Measurements from ENCODE around the gene DHX38. TPM values are rescaled to one million over a fixed set of nuclear protein-coding genes. Genes with fewer than 3 reads are reported as not detected.

Gene DHX38
- total RNA-seq, 4 donors from 2014 or later, result 27.6 to 54.4 (median 43.4) TPM

DNA sequence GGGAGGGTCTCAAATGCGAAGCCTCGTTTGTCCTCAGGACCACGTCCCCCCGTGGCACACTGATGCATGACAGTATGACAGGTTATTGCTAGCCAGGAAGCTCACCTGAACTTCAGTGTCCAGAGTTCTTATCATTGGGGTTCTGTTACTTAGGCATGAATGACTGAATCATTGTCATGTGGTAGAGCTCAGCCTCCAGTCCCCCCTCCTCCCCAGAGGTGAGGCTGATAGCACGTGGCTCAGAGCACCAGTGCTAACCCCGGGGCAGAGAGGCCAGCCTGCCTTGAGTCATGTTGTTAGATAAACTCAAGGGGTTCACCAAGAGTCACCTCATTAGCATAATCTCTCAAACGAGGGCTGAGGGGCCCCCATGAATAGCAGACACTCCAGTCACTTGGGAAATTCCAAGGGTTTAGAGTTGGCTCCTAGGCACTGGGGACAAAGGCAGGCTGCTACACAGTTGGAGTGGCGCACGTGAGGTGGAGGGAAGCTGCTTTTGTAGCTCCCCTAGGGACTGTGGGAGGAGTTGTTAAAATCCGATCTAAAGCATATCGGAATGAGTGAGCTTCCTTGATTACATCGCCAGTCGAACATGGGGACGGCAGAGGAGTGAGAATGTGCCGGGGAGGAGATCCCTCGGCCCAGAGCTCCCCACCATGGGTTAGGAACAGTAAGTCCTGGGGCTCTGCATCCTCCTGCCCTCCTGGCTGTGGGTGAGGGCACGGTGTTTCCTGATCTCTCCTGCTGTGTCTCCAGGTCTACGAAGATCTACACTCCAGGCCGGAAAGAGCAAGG lies 18.2 kb downstream of the DHX38 start:
- no peak for TF ChIP-seq POLR2A (IDR thresholded peaks at IDR 0.05)
- TF ChIP-seq, protein P1, sequence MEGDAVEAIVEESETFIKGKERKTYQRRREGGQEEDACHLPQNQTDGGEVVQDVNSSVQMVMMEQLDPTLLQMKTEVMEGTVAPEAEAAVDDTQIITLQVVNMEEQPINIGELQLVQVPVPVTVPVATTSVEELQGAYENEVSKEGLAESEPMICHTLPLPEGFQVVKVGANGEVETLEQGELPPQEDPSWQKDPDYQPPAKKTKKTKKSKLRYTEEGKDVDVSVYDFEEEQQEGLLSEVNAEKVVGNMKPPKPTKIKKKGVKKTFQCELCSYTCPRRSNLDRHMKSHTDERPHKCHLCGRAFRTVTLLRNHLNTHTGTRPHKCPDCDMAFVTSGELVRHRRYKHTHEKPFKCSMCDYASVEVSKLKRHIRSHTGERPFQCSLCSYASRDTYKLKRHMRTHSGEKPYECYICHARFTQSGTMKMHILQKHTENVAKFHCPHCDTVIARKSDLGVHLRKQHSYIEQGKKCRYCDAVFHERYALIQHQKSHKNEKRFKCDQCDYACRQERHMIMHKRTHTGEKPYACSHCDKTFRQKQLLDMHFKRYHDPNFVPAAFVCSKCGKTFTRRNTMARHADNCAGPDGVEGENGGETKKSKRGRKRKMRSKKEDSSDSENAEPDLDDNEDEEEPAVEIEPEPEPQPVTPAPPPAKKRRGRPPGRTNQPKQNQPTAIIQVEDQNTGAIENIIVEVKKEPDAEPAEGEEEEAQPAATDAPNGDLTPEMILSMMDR (IDR thresholded peaks at IDR 0.05), result no peak
- no peak overlapping the region for H3K27ac ChIP-seq
- WGBS, 2 donors, result 95 to 96% methylated on average over 7 to 15 of the region's 19 CpGs
- H3K36me3 ChIP-seq, result peaks cover 37 to 66% (median 54%) of the 10 kb centered on the region in 3 donors
- no peak for DNase-seq
- no peaks in the 10 kb centered on the region for H3K27me3 ChIP-seq
- peaks cover 0 to 9% (median 0%) of the 10 kb centered on the region in 3 donors for H3K4me1 ChIP-seq
- intact Hi-C loops (cut with DNase I), result no loop called here
- H3K9me3 ChIP-seq, result no peaks in the 10 kb centered on the region
- H3K4me3 ChIP-seq, result no peak overlapping the region

DNA sequence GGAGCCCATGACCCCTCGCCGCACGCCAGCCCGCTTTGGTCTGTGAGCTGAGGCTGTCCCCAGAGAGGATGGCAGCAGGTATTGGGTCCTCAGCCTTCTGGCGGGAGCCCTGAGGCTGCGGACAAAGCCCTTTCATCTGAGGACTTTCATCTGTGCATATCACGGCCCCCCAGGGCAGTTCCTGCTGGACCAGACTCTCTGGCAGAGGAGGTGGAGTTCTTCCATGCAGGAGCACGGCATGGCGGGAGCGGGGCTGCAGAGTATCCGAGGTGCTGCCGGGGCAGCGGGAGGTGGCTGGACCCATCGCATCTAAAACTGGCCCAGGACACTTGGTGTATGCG lies 18.8 kb downstream of the DHX38 start:
- H3K36me3 ChIP-seq, result peaks cover 31 to 60% (median 48%) of the 10 kb centered on the region in 3 donors
- DNase-seq, result no peak
- 86 to 88% methylated on average over 5 to 12 of the region's 15 CpGs for WGBS, 2 donors
- no peak for TF ChIP-seq POLR2A (IDR thresholded peaks at IDR 0.05)
- TF ChIP-seq, protein P1 (IDR thresholded peaks at IDR 0.05), result no peak
- H3K27me3 ChIP-seq, result no peaks in the 10 kb centered on the region
- no peak overlapping the region for H3K27ac ChIP-seq
- intact Hi-C loops (cut with DNase I), result no loop called here
- H3K9me3 ChIP-seq, result no peaks in the 10 kb centered on the region
- H3K4me3 ChIP-seq, result no peak overlapping the region
- H3K4me1 ChIP-seq, result peaks cover 0 to 9% (median 0%) of the 10 kb centered on the region in 3 donors

DNA sequence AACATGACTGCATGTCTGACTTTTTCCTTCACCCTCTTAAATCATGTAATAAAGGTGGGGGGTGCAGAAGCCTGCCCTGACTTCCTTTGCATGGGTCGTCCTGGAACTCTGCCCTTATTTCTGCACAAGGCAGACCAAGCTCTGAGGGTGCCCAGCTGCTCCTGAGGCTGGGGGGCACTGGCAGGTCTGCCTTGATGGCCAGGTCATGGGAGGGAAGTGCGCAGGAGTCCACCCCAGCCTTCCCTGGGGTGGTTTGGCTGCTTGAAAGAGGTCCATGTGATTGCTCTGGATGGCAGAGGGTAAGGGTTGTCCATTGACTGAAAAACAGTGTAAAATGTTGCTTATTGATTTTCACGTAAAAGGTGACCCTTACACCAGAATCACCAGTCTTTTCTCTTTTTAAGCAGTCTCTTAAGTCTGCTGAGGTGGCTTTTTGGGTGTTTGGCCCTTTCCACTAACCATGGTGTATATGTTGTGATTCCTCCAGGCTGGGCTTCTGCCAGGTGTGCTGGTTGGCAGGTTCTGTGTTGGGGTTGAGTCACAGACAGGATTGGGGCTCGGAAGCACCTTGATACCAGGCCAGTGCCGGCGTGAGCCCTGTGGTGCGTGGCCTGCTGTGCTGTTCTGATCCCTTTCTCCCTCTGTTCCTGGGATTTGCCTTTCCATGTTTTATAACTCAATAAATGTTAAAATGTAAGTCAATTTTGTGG lies 19.4 kb downstream of the DHX38 start:
- intact Hi-C loops (cut with DNase I), result no loop called here
- no peak for TF ChIP-seq POLR2A (IDR thresholded peaks at IDR 0.05)
- TF ChIP-seq, protein P1 (IDR thresholded peaks at IDR 0.05), result no peak
- Histone ChIP-seq H3K9me3 (no peaks in the 10 kb centered on the region), H3K4me1 (peaks cover 0 to 9% (median 0%) of the 10 kb centered on the region in 3 donors), H3K36me3 (peaks cover 25 to 54% (median 43%) of the 10 kb centered on the region in 3 donors), H3K27ac (no peak overlapping the region), H3K4me3 (no peak overlapping the region), H3K27me3 (no peaks in the 10 kb centered on the region)
- WGBS, 2 donors, result 53 to 62% methylated on average over 5 to 7 of the region's 7 CpGs
- no peak for DNase-seq

DNA sequence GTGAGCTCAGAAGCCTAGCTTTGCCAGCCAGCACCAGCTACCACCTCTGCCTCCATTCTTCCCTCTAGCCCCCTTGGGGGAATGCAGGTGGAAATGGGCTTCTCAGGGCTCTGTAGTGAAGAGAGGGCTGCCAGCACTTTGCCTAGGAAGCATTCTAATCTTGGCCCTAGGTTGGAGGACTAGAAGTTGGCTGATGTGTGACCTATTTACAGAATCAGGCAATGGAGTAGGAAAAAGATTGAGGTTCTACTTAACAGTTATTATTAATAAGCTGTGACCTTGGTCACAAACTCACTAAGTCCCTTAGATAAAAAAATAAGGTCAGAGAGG lies 19.9 kb downstream of the DHX38 start:
- Histone ChIP-seq H3K4me1 (peaks cover 0 to 9% (median 0%) of the 10 kb centered on the region in 3 donors), H3K9me3 (no peaks in the 10 kb centered on the region), H3K4me3 (no peak overlapping the region), H3K27me3 (no peaks in the 10 kb centered on the region), H3K27ac (no peak overlapping the region), H3K36me3 (peaks cover 20 to 49% (median 38%) of the 10 kb centered on the region in 3 donors)
- no peak for DNase-seq
- intact Hi-C loops (cut with DNase I), result no loop called here
- TF ChIP-seq, protein P1 (IDR thresholded peaks at IDR 0.05), result no peak
- no peak for TF ChIP-seq POLR2A (IDR thresholded peaks at IDR 0.05)

DNA sequence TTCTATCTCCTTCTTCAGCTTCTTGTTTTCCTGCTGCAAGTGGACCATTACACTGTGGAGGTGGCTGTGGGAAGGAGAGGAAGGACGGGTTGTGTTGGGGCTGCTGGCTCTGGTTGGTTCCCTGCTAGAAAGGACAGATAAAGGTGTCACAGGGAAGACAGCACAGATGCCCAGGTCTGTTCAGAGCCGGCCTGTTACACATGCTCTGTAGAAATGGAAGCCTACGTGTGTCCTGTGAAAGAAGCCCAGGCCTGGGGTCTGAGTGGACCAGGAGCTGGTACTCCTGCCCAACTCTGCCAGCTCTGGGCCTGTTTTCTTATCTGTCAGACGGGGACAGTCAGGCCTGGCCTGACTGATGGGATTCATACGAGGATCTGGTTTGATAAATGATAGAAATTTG lies 26.4 kb downstream of the DHX38 start:
- TF ChIP-seq, protein P1 (IDR thresholded peaks at IDR 0.05), result no peak
- TF ChIP-seq POLR2A (IDR thresholded peaks at IDR 0.05), result no peak
- no peaks in the 10 kb centered on the region for H3K27me3 ChIP-seq
- intact Hi-C loops (cut with DNase I), result no loop called here
- no peak for DNase-seq
- H3K27ac ChIP-seq, result no peak overlapping the region
- H3K4me1 ChIP-seq, result no peaks in the 10 kb centered on the region
- no peaks in the 10 kb centered on the region for H3K9me3 ChIP-seq
- WGBS, 2 donors, result 85 to 92% methylated on average over 3 to 5 of the region's 5 CpGs
- H3K4me3 ChIP-seq, result no peak overlapping the region
- no peaks in the 10 kb centered on the region for H3K36me3 ChIP-seq
